ENCODE measurements around the gene CA10.

Gene CA10

GRCh38 chr17:51630101-51630671 lies 528.3 kb downstream of the CA10 start:
- no peak for DNase-seq

DNA sequence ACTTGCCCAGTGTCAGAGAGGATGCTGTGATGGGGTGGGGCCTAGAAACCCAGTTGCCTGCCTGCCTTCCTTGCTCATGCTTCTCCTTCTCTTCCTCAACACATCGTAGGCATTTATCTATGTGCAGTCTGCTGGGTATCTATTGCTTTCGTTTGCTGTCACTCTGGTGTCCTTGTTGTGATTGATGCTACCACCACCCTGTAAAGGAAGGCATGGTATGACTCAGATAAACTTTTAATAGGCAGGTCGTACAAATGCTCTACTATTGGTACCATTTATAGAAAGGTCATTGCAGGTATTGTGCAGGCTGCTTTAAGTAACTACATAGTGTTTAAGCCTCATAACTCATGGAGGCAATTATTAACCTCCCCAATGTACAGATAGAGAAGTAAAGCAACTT lies 529.3 kb downstream of the CA10 start:
- no peak for DNase-seq

GRCh38 chr17:51627779-51628178 lies 530.7 kb downstream of the CA10 start:
- DNase-seq = no peak

DNA sequence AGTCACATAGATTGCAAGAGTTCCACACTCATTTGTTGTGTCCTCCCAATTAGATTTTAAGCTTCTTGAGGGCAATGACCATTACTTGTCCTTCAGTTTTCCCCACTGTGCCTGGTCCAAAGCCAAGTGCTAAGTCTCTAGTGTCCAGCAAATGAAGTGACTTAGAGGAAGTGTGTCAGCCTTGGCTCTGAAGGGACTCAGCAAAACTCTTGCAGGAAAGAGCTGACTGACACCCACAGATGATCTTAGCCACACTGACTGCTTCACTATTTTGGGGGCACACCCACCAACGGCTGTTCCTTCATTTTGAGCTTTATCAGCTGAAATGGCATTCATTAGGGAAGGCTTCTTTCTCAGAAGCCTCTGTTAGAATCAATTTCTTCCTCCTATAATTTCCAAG lies 540.0 kb downstream of the CA10 start:
- DNase-seq = no peak

DNA sequence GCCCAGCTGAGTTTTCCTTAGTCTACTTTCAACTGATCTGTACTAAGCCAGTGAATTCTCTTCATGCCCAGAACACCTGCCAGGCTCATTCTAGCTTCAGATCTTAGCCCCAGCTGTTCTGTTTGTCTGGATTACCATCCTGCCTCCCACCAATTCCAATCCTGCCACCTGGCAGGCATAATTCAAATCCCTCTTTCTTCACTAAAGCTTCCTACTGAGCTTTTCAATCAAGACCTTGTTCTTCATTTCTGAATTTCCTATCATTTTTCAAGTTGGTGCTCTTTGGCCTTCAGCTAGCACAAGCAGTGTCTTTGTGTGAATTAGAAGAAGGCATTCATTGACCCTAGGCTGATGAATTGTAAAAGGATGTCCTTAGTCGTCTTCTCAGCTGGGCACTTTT lies 540.5 kb downstream of the CA10 start:
- DNase-seq = no peak

- no peak for DNase-seq
Measured at GRCh38 chr17:51613255-51613654, 545.3 kb downstream of the CA10 start.

DNA sequence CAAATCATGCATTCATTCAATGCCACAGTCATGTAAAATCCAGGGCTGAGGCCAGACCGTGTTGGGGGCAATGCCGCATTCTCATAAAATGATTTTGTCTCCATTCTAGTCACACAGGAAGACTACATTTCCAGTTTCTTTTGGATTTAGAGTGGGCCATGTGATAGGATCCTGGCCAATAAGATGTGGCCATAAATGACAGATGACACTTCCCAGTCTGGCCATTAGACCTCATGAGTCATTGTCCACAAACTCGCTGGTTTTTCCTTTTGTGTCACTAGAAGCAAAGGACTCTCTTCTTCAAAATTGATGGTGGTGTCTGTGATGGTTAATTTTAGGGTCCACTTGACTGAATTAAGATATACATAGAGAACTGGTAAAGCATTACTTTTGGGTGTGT lies 545.8 kb downstream of the CA10 start:
- DNase-seq = no peak

DNA sequence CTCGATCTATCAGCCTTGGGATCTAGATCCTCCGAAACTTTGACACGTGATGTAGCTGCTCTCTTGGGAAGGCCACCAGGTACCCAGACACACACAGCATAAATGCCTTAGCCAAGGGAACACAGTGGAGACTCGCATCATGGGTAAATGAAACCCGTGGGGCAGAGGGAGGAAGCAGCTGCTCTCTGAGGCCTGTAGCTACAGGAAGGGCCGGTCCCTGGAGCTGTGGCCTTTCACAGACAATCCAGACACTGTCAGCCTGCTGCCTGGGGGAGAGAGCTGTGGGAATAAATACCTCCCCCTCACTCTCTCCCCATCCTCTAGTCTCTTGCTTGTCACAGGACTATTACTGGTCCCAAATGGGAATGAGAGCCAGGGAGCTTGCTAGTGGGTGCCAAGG lies 546.9 kb downstream of the CA10 start:
- DNase-seq = no peak

- no peak for DNase-seq
Measured at GRCh38 chr17:51610834-51611233, 547.7 kb downstream of the CA10 start.

DNA sequence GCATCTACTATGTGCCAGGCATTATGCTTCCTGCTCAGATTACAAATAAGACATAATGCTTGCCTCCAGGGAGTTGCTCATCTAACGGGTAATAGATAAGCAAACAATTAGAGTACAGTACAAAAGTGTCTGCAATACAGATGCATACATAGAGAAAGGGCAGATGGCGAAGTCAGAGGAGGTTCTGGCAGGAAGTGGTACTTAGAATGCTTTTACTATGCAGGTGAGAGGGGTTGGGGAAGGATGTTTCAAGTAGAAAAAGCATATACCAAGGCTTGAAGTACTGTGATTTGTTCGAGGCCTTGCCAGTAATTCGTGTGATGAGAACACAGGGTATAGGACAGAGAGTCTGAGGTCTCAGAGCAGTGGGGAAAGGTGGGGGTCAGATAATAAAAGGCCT lies 548.4 kb downstream of the CA10 start:
- DNase-seq = no peak

- DNase-seq = no peak
Measured at GRCh38 chr17:51608251-51608933, 550.1 kb downstream of the CA10 start.

DNA sequence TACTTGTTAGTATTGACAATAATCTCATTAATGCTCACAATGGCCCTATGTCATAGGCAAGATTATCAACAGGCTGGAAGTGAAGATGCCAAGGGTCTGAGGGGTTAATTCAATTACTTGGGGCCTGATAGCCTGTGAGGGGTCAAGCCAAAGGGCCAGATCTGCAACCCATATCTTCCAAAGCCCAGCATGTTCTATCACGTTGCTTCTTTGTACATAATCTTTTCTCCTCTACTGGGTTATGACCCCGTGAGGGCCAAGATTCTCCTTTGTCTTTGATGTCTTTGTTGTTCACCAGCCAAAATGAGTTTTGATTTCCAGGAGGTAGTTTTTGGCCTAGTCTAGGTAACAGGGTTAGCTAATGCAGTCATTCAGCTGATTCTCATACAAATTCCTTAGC lies 551.0 kb downstream of the CA10 start:
- no peak for DNase-seq

- DNase-seq = no peak
Measured at GRCh38 chr17:51604299-51605020, 554.1 kb downstream of the CA10 start.

DNA sequence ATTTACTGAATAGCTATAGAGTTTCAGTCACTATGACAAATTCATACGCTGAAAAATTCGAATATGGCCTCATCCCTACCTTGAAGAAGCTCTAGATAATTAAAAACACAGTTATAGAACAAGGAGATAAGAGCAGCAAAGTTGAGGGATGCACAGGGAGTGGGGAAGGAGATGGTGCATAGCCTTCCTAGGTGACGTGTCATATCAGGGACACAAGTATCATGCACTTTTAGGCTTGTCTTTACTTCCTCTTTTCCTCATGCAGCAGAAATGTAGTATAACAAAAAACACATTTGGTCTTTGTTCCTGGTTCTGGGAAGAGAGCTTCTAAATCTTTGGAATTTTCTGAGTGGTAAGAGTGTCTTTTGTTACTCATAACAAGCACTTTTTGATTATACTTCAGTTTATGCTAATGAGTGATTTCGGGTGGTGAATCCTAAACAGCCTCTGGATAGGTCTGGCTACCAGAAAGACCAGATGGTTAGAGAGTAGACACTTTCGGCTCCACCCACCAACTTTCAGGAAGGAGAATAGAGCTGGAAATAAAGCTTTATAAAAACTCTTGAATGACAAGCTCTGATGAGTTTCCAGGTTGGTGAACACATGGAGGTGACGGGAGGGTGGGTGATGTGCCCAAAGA lies 556.8 kb downstream of the CA10 start:
- no peak for DNase-seq

GRCh38 chr17:51598824-51599223 lies 559.7 kb downstream of the CA10 start:
- DNase-seq = no peak

DNA sequence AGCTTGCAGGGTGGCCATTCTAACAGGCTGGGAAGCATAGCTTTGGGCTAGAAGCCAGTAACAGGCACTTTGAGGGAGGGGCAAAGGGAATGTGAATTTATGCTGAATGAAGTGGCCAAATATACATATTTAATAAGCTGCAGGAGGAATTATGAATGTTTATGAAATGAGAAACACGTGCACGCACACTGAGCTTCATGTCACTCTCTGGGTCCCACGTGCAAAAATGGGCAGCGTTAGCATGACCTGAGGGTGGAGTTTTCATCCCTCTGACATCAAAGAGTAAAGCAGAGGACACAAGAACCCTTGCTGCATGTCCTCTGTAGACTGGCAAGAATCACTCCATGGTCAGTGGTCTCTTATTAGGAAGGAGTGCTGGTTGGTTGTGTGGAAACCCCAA lies 561.2 kb downstream of the CA10 start:
- DNase-seq = no peak

DNA sequence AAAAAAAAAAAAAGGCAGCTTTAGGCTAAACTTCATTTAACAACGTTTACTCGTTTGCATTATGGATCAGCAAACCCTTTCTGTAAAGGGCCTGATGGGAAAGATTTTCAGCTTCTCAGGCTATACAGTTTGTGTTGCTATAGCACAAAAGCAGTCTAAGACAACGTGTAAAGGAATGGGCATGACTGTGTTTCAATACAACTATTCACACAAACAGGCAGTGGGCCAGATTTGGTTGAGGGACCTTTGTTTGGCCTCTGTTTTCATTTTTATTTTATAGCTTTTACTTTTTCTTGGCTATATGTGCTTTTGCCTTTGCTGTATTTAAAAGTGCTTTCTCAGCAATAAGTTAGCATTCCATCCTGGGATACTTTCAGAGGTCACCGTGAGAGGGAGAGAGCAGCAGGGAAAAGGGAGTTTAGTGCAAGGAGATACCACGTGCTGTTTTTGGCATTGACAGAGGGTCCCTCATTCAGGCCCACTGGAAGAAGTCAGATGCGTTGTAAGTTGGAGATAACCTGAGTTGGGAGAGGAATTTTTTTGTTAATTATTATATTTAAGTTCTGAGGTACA lies 562.6 kb downstream of the CA10 start:
- no peak for DNase-seq

GRCh38 chr17:51590071-51590656 lies 568.4 kb downstream of the CA10 start:
- peak; percentile 21 for DNase-seq

DNA sequence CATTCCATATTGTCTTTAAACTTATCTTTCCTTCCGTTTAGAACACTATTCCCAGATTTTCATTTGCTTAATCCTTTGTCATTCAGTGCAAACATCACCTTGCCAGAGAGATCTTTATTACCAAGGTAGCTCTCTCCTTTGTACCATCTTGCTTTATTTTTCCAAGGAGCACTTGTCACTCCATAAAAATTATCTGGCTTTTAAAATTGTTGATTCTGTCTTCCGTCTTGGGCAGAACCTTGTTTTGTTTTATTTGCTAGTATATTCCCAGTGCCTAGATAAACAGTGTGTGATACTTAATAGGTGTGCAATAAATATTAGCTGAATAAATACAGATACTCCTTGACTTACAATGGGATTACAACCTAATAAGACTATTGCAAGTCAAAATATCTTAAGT lies 570.5 kb downstream of the CA10 start:
- DNase-seq = no peak

DNA sequence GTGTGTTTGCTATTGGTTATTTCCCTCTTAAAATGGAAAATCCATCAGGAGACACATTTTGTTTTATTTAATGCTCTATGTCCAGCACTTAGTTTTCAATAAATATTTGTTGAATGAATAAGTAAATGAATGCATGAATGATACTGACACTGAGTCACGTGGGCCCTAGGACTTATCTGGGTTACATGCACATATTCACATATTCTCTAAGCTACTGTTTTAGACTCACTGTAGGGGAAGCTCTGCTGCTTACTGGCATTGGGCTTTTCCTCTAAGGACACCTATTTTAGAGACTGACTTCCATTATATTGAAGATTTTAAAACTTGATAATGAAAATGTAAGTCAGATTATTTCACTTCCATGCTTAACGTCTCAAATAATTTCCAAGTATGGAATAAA lies 571.0 kb downstream of the CA10 start:
- no peak for DNase-seq

DNA sequence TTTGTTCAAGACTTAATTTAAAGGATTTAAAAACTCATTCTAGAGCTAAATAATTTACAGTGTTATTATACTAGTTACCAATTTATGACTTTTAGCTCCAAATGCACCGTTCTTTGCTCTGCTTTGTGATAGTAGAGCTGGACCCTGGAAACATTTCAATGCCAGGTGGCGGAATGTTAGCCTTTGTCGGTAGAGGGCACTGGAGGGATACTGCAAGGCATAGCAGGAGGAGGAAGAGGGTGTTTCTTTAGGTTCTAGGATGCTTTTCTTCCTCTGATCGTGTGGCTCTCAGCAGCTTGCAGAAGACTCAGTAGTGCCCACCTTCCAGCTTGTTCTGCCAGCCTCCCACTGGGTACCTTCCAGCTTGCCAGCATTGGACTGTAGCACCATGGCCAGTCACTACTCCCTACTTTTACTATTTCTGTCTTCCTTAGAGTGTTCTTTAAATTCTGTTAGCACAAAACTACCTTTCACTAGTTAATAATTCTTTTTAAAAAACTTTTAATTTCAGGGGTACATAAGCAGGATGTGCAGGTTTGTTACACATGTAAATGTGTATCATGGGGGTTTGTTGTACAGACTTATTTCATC lies 572.9 kb downstream of the CA10 start:
- DNase-seq = no peak

DNA sequence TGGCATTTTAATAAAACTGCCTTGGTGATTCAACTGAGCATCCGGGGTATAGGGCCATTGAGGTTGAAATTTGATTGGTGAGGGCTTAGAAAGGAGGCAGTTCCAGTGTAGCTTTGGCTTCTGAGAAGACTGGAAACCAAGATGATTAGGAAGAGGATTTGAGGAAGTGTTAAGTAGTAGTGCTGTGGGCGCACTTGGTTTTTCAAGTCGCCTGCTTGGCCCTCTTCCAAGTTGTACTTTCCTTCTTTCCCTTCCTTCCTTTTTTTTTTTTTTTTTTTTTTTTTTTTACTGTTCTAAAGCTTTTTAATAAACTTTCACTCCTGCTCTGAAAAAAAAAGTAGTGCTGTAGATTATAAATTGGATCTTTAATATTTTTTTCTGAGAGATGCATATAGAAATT lies 577.6 kb downstream of the CA10 start:
- no peak for DNase-seq
